Ishikawa (cell line): ENCODE results near the gene KAT6B.

ENCODE experiments used
- CEBPB ChIP-seq: IDR thresholded peaks from 2 replicates; pipeline ENCODE4 v1.6.1; 2012
- CREB1 ChIP-seq: IDR thresholded peaks from 2 replicates; pipeline ENCODE4 v1.6.1; 2012; ENCODE audit warnings: low read depth
- EGR1 ChIP-seq: IDR thresholded peaks from 2 replicates; pipeline ENCODE4 v1.6.1; 2012
- EP300 ChIP-seq: IDR thresholded peaks from 2 replicates; pipeline ENCODE4 v1.6.1; 2012; ENCODE audit warnings: borderline replicate concordance
- FOXM1 ChIP-seq: IDR thresholded peaks from 2 replicates; pipeline ENCODE4 v1.6.1; 2012; ENCODE audit warnings: low read depth, borderline replicate concordance
- NFIC ChIP-seq: IDR thresholded peaks from 2 replicates; pipeline ENCODE4 v1.6.1; 2012
- RAD21 ChIP-seq: IDR thresholded peaks from 2 replicates; pipeline ENCODE4 v1.6.1; 2012; ENCODE audit warnings: low read depth
- TAF1 ChIP-seq: IDR thresholded peaks from 2 replicates; pipeline ENCODE4 v1.6.1; 2012; ENCODE audit warnings: low read depth, mild to moderate bottlenecking
- TCF12 ChIP-seq: IDR thresholded peaks from 2 replicates; pipeline ENCODE4 v1.6.1; 2012; ENCODE audit warnings: low read depth
- TEAD4 ChIP-seq: IDR thresholded peaks from 2 replicates; pipeline ENCODE4 v1.6.1; 2012
- YY1 ChIP-seq: IDR thresholded peaks from 2 replicates; pipeline ENCODE4 v1.6.1; 2012; ENCODE audit warnings: low read depth
- ZBTB7A ChIP-seq: IDR thresholded peaks from 2 replicates; pipeline ENCODE4 v1.6.1; 2012; ENCODE audit warnings: low read depth
- TF ChIP-seq, protein P1 (sequence below): IDR thresholded peaks from 2 replicates; pipeline ENCODE4 v1.6.1; 2012
- TF ChIP-seq, protein P2 (sequence below): IDR thresholded peaks from 2 replicates; pipeline ENCODE4 v1.6.1; 2012
- TF ChIP-seq, protein P3 (sequence below): IDR thresholded peaks from 2 replicates; pipeline ENCODE4 v1.6.1; 2012; ENCODE audit warnings: low read depth, mild to moderate bottlenecking

Gene KAT6B

DNA sequence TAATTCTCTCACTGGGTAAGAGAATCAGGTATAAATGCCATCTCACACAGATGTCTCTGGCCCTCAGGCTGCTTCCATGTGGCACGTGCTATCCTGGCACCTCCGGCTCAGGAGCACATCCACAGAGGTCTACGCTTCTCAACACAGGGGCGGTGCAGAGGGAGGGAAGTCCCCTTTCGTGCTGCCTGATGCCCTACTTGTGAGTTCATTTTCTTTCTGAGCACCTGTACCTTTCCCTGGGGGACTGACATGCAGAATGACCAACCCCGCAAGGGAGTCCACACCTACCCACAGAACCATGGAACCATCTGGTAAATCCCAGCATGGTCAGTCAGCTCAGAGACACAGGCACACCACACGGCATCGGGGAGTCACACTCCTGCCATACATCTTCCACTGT lies 186.1 kb downstream of the KAT6B start:
- TF ChIP-seq TEAD4: no peak
- no peak for TF ChIP-seq FOXM1
- TF ChIP-seq EP300: no peak
- TF ChIP-seq CREB1: no peak
- TF ChIP-seq, protein P1, sequence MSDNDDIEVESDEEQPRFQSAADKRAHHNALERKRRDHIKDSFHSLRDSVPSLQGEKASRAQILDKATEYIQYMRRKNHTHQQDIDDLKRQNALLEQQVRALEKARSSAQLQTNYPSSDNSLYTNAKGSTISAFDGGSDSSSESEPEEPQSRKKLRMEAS: no peak
- no peak for TF ChIP-seq RAD21
- TF ChIP-seq ZBTB7A: no peak
- TF ChIP-seq CEBPB: no peak
- no peak for TF ChIP-seq TAF1
- TF ChIP-seq NFIC: no peak
- no peak for TF ChIP-seq TCF12
- no peak for TF ChIP-seq EGR1
- TF ChIP-seq YY1: no peak

DNA sequence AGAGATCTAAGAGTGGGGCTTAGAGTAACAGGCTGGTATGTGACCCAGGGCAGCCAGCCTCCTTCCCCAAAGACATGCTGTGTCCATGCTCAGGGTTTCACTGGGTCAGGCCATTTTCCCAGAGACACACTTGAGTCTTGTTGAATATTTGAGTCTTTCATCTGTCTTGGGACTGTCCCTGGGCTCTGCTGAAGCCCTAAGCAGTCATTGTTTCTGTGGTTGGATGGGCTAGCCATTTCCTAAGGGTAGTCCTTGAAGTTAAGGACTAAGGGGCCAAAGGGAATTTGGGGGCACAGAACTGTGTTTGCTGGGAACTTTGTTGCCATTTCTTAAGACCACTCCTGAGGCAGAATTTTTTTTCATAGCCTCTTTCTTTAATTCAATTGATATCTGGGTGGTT lies 186.6 kb downstream of the KAT6B start:
- TF ChIP-seq, protein P1: no peak
- no peak for TF ChIP-seq EP300
- no peak for TF ChIP-seq TAF1
- TF ChIP-seq, protein P2, sequence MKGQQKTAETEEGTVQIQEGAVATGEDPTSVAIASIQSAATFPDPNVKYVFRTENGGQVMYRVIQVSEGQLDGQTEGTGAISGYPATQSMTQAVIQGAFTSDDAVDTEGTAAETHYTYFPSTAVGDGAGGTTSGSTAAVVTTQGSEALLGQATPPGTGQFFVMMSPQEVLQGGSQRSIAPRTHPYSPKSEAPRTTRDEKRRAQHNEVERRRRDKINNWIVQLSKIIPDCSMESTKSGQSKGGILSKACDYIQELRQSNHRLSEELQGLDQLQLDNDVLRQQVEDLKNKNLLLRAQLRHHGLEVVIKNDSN: no peak
- no peak for TF ChIP-seq RAD21
- no peak for TF ChIP-seq TCF12
- no peak for TF ChIP-seq FOXM1
- TF ChIP-seq NFIC: no peak
- TF ChIP-seq, protein P3, sequence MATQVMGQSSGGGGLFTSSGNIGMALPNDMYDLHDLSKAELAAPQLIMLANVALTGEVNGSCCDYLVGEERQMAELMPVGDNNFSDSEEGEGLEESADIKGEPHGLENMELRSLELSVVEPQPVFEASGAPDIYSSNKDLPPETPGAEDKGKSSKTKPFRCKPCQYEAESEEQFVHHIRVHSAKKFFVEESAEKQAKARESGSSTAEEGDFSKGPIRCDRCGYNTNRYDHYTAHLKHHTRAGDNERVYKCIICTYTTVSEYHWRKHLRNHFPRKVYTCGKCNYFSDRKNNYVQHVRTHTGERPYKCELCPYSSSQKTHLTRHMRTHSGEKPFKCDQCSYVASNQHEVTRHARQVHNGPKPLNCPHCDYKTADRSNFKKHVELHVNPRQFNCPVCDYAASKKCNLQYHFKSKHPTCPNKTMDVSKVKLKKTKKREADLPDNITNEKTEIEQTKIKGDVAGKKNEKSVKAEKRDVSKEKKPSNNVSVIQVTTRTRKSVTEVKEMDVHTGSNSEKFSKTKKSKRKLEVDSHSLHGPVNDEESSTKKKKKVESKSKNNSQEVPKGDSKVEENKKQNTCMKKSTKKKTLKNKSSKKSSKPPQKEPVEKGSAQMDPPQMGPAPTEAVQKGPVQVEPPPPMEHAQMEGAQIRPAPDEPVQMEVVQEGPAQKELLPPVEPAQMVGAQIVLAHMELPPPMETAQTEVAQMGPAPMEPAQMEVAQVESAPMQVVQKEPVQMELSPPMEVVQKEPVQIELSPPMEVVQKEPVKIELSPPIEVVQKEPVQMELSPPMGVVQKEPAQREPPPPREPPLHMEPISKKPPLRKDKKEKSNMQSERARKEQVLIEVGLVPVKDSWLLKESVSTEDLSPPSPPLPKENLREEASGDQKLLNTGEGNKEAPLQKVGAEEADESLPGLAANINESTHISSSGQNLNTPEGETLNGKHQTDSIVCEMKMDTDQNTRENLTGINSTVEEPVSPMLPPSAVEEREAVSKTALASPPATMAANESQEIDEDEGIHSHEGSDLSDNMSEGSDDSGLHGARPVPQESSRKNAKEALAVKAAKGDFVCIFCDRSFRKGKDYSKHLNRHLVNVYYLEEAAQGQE: no peak
- no peak for TF ChIP-seq CREB1

DNA sequence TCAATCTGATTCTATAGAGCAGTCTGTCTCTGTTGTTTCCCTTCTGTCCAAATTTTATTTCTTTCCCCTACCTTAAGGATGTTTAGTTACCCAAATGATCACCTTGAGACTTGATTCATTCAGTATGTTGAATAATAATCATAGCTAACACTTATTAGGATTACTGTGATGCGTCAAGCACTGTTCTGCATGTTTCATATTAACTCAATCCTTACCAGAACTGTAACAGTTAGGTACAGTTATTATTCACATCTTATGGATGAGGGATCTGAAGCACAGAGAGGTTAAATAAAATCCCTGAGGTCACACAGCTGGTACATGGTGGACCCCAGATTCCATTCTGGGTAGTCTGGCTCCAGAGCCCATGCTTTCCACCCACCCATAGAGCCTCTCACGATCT lies 187.1 kb downstream of the KAT6B start:
- TF ChIP-seq, protein P3: no peak
- TF ChIP-seq, protein P1: no peak
- TF ChIP-seq TEAD4 (no peak), RAD21 (no peak), TCF12 (no peak), CEBPB (no peak)
- TF ChIP-seq, protein P2: no peak

DNA sequence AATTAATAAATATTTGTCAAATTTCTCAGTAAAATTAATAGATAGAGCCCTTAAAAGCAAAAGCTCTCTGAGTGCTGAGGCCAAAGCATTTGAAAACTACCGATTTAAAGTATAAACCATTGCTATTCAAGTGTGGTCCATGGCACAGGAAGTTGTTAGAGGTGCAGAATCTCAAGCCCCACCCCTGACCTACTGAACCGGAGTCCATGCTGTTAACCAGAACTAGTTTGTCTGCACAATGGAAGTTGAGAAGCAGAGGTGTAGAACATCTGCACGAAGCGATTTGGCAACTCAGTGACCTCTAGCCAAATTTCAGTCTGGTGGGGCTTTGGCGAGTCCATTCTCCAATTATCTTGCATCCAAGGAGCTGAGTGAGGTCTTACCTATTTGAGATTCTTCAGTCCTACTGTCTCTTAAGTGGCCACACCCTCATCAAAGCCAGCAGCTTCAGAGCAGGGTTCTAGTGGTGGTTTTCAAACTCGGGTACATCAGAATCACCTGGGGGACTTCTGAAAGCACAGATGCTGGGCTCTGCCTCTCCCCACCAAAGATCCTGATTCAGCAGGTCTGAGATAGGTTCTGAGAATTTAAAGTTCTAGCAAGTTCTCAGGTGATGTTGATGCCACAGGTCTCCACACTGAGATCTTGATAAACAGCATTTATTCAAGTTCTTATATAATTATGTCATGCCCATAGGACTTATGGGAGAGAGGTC lies 188.3 kb downstream of the KAT6B start:
- TF ChIP-seq CREB1: no peak
- TF ChIP-seq YY1: no peak
- no peak for TF ChIP-seq CEBPB
- TF ChIP-seq NFIC: no peak
- TF ChIP-seq, protein P2: no peak
- no peak for TF ChIP-seq TEAD4
- TF ChIP-seq RAD21: no peak
- no peak for TF ChIP-seq FOXM1
- no peak for TF ChIP-seq ZBTB7A
- no peak for TF ChIP-seq TCF12
- TF ChIP-seq, protein P1: no peak
- TF ChIP-seq EGR1: no peak
- TF ChIP-seq, protein P3: no peak
- no peak for TF ChIP-seq EP300
- TF ChIP-seq TAF1: no peak
